NT2/D1 (cell line): ENCODE measurements around the gene SLC19A2.

Experiments used
- YY1 ChIP-seq: IDR thresholded peaks from 2 replicates; pipeline ENCODE4 v1.6.1; 2011; ENCODE audit not compliant: insufficient read length, insufficient read depth
- ZNF274 ChIP-seq: IDR thresholded peaks from 2 replicates; pipeline ENCODE4 v1.6.1; 2011; ENCODE audit warnings: mild to moderate bottlenecking, low read depth, low read length

- TF ChIP-seq ZNF274 (no peak), YY1 (no peak)
Observed at GRCh38 chr1:169485431-169486280, at the start of gene SLC19A2.
